HG02840 (cell line): ENCODE results near the gene DDX21.
"Not testable (repeated sequence)": the region's sequence is repeated elsewhere in the genome, so short reads cannot be mapped to it uniquely, and the experiment has no call there.

ENCODE experiments used
- ATAC-seq: cut with Tn5 transposase; IDR thresholded peaks from one replicate; pipeline ENCODE4 v1.9.1; 2021; ENCODE audit warnings: mild to moderate bottlenecking, moderate library complexity, moderate number of reproducible peaks; ENCODE audit not compliant: unreplicated experiment, low FRiP score

DDX21 gene

DNA sequence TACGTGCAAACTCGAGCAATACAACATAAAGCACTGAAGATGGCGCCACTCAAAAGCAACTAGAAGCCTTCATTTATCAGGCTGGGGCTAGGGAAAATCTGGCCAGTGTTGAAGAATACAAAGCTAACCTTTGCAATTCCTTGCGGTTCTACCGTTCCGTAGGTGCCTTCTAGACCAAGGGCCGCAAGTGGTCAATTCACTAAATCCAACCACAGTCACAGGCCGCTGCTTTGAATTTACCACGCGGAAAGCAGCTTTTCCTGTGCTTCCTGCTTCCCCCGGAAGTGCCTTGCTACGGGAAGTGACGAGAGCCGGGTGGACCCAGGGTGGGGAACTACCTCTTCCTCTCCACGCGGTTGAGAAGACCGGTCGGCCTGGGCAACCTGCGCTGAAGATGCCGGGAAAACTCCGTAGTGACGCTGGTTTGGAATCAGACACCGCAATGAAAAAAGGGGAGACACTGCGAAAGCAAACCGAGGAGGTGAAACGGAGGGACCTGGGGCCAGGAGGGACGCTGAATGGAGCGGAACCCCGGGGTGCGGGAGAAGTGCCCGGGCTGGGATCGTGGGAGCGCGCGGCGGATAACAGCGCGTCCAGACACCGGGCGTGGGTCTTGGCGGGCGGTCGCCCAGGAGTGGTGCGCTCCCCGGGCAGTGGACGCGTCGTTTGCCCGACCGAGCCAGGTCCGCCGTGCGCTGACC, at the start of gene DDX21:
DDX21 (plus strand) TSS at position 339 of the 701 bp plus-strand sequence; CDS start at position 395, 56 bp downstream.
- peak; percentile 86 for ATAC-seq

DNA sequence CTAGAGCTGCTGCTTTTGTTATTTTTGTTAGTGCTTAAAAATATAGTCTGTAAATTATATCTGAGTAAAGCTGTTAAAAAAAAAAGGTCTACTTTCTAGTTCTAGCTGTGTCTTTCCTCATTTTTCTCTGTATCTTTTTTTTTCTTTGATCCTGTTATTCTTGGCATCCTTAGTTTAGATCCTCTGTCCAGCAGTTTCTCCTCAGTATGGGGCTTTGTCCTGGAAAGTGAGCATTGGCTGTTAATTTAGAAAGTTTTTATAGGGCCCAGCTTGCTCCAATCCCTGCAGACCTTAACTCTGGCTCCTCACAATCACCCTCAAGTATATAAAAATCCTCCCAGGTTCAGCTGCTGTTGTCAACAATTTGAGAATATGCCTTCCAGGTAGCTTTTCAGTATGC, 31.4 kb upstream of the DDX21 start:
- no peak for ATAC-seq

DNA sequence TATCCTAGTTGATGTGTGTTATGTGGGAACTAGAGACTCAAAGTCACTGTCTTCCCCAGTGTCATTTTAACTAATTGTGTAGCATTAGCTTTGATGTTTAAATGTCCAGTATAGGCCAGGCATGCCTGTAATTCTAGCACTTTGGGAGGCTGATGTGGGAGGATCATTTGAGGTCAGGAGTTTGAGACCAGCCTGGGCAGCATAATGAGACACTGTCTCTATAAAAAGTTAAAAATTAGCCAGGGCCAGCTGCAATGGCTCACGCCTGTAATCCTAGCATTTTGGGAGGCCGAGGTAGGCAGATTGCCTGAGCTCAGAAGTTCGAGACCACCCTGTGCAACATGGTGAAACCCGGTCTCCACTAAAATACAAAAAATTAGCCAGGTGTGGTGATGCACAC, 30.5 kb upstream of the DDX21 start:
- no peak for ATAC-seq

DNA sequence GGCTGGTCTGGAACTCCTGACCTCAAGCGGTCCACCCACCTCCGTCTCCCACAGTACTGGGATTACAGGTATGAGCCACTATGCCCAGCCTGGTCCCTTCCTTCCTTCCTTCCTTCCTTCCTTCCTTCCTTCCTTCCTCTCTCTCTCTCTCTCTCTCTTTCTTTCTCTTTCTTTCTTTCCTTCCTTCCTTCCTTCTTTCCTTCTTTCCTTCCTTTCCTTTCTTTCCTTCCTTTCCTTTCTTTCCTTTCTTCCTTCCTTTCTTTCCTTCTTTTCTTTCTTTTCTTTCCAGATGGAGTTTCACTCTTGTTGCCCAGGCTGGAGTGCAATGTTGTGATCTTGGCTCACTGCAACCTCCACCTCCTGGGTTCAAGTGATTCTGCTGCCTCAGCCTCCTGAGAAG, 26.8 kb upstream of the DDX21 start:
- ATAC-seq, result not testable (repeated sequence)

DNA sequence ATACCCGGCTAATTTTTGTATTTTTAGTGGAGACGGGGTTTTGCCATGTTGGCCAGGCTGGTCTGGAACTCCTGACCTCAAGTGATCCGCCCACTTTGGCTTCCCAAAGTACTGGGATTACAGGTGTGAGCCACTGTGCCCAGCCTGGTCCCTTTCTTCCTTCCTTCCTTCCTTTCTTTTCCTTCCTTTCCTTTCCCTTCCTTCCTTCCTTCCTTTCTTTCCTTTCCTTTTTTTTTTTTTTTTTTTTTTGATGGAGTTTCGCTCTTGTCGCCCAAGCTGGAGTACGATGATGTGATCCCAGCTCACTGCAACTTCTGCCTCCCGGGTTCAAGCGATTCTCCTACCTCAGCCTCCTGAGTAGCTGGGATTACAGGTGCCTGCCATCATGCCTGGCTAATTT, 26.1 kb upstream of the DDX21 start:
- not testable (repeated sequence) for ATAC-seq

DNA sequence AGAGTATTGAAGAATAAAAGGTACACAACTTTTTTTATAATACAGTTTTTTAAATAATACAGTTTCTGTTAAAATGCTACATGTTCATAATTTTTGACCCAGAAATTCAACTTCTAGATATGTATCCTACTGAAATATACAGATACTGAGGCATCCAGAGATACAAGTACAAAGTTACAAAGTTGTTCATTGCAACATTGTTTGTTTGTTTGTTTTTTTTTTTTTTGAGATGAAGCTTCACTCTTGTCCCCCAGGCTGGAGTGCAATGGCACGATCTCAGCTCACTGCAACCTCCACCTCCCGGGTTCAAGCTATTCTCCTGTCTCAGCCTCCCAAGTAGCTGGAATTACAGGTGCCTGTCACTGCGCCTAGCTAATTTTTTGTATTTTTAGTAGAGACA, 23.1 kb upstream of the DDX21 start:
- ATAC-seq, result not testable (repeated sequence)

DNA sequence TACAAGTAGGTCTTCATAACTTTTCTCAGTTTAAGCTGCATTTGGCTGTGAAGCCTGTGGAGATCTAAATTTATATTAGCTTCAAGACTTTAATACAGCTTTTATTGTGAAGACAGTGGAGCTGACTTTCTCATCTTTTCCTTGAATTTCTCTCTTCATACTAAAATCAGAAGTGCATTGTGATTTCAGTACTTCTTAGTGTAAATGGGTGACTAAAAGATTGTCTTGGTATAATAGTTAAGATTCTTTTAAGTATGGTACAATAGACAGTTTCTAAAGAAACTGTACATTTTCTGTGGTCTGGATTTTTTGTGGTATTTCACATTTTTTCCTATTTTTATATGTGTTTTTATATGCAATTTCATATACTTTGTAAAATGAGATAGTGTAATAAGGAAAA, 21.0 kb upstream of the DDX21 start:
- ATAC-seq, result no peak

DNA sequence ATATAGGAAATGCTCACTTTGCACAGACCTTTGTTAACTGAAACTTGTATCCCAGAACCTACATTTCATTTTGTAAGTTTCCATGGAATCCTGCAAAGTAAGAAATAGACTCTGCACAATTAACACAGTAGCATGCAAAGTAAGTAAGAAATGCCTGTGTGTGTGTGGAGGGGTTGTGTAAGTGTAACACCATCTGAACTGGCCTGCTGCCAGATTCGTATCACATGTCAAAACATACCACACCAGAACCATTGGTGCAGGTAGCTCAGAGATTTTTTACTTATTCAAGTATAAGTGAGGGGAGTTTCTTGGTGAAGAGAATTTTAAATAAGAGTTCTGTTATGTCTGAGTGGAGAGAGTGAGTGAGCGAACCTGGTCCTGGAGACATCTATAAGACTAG, 17.9 kb upstream of the DDX21 start:
- no peak for ATAC-seq

DNA sequence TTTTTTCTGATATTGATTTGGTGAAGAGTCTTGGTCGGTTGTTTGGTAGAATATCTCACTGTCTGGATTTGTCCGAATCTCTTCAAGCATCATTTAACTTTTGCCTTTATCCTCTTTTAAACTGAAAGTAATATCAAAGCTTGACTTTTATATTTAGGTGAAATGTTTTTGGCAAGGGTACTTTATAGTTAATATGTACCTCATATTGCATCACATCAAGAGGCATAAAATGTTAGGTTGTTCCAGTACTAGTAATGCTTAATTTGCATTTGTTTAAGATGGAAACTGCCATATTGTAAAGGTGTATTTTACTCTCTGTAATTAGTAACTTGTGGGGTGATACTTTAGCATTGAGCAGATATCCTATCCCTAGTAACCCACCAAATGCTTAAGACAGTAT, 17.1 kb upstream of the DDX21 start:
- ATAC-seq, result no peak

DNA sequence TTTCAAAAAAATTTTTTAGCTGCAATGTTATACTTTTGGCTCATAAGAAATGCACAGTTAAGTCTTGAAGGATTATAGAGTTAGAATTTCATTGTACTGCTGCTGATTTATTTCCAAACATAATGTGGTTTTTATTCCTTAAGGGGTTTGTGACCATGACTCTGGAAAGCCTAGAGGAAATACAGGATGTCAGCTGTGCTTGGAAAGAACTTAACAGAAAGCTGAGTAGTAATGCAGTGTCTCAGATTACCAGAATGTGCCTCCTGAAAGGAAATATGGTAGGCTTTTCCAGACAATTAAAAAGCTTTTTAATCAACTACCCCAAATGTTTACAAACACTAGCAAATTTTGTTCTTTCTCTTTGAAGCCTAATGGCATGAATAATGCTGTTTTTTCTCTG, 15.1 kb upstream of the DDX21 start:
- not testable (repeated sequence) for ATAC-seq

DNA sequence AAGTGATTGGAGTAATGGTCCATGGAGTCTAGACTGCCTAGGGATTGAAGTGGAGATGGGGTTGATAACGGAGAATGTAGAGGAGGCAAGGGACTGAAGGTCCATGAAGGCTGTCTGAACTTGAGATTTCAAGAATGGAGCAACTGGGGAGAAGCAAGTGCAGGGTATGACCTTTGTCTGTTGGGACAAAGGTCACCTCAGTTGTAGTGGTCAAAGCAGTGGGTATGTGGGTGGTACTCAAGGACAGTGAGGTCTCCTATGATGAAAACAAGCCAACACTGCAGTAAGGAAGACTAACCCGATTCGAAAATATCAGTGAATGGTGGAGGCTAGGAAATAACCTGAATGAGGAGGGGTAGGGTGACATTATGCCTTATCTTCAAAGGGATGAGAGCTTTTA, 5.4 kb upstream of the DDX21 start:
- ATAC-seq, result no peak

DNA sequence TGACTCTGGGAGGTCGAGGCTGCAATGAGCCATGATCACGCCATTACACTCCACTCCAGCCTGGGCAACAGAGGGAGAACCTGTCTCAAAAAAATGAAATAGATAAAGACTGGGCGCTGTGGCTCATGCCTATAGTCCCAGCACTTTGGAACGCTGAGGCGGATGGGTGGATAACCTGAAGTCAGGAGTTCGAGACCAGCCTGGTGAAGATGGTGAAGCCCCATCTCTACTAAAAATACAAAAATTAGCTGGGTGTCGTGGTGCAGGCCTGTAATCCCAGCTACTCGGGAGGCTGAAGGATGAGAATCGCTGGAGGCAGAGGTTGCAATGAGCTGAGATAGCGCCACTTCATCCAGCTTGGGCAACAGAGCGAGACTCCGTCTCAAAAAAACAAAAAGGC, 1.1 kb upstream of the DDX21 start:
- no peak for ATAC-seq

DNA sequence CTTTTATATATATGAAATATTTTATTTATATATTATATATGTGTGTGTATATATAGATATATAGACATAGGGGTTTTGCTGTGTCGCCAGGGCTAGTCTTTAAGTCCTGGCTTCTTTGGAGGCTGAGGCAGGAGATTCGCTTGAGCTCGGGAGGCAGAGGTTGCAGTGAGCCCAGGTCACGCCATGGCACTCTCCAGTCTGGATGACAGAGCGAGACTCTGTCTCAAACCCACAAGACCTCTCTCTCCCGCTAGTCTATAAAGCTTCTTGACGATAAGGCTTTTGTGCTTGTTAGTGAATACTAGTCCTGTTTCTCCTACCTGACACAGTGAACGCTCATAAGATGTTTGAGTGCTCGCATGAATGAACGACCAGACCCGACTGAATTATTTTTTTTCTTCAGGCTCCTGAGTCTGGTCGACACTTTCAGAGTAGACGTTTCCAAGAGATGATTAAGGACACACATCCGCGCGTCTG, 577 bp upstream of the DDX21 start:
- no peak for ATAC-seq

DNA sequence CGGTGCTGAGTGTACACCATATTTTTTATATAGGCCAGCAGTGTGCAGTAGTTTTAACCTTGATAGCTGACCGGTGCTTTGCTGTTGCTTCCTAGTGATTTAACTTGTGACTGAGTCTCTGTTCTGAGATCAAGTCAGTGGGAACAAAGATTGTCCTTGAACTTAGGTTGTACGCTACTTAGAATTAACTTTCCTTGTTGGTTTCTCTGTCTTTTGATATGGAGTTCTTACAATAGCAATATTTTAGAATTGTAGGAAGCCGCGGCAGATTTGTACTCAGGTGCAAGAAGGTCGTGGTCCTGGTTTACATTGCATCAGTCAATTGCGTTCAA, 1.3 kb downstream of the DDX21 start:
- ATAC-seq, result no peak

DNA sequence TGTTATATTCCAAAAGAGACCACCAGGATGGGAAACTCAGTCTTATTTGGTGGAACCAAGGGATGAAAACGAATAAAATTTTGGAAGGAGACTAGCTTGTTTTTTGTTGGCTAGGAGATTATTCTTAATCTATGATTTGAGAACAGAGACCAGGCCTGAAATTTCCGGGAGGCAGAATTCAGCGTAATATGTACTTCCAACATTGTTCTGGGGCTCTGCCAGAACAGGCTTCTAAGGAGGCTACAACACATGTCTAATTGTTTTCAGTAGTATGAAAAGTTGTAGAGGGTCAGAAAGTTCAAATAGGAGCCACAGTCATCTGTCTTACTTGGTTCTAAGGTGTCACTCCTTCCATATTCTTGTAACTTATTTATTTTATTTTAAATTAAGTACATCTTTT, 1.7 kb downstream of the DDX21 start:
- no peak for ATAC-seq

DNA sequence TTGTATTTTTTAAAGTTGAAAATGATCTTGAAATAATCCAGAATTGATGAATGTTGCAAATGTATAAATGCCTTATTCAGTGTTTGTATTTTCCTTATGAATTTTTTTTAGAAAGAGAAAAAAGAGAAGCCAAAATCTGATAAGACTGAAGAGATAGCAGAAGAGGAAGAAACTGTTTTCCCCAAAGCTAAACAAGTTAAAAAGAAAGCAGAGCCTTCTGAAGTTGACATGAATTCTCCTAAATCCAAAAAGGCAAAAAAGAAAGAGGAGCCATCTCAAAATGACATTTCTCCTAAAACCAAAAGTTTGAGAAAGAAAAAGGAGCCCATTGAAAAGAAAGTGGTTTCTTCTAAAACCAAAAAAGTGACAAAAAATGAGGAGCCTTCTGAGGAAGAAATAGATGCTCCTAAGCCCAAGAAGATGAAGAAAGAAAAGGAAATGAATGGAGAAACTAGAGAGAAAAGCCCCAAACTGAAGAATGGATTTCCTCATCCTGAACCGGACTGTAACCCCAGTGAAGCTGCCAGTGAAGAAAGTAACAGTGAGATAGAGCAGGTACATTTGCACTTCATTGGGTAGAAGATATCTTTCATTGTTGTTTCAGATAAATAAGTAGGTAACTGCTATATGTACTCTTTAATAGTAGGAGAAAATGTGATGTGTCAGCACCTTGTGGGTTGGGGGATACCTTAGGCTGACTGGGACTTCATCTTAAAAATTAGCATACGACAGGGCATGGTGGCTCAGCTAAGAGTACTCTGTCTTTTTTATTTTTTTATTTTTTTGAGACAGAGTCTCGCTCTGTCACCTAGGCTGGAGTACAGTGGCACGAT, 3.9 kb downstream of the DDX21 start:
- ATAC-seq, result no peak

DNA sequence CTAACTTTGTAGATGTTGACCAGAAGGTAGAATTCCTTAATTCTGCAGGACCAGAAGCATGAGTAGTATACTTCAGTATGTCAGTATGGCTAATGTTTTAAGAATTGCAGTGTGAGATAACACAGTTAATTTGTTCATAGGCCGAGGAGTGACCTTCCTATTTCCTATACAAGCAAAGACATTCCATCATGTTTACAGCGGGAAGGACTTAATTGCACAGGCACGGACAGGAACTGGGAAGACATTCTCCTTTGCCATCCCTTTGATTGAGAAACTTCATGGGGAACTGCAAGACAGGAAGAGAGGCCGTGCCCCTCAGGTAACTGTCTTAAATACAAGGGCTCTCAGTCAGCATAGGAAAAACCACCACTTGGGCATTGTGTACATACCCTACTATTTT, 7.2 kb downstream of the DDX21 start:
- ATAC-seq, result no peak

DNA sequence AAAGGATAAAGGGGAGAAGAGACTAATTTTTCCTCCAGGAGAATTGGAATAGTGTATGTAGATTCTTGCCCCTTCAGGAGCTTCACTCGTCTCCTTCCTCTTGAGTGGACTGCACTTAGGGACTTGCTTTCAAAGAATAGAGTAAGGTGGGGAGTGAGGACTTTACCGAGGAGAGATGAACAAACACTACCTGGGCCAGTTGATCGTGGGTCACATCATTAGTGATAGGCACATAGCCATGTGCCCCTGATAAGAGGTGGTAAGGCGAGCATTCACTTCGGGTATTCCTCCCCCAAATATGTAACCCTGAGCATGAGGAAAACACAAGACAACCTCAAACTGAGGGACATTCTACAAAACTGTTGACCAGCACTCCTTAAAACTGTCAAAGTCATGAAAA, 18.0 kb downstream of the DDX21 start:
- ATAC-seq, result no peak

DNA sequence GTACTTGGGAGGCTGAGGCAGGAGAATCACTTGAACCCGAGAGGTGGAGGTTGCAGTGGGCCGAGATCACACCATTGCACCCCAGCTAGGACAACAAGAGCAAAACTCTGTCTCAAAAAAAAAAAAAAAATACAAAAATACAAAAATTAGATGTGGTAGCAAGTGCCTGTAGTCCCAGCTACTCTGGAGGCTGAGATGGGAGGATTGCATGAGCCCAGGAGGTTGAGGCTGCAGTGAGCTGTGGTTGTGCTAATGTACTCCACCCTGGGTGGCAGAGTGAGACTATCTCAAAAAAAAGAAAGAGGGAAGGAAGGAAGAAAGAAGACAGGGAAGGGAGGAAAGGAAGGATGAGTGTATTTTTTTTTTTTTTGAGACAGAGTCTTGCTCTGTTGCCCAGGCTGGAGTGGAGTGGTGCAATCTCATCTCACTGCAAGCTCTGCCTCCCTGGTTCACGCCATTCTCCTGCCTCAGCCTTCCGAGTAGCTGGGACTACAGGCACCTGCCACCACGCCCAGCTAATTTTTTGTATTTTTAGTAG, 20.0 kb downstream of the DDX21 start:
- ATAC-seq, result not testable (repeated sequence)

DNA sequence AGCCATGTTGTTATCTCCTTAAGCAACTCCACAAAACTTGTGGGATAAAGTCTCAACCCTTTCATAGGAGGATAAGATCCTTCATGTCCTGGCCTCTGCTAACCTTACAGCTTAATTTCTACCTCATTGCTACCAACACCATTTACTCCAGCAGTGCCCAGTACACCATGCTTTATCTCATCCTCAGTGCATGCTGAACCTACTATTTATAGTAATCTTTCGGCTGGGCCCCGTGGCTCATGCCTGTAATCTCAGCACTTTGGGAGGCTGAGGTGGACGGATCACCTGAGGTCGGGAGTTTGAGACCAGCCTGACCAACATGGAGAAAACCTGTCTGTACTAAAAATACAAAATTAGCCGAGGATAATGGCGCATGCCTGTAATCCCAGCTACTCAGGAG, 23.8 kb downstream of the DDX21 start:
- not testable (repeated sequence) for ATAC-seq

DNA sequence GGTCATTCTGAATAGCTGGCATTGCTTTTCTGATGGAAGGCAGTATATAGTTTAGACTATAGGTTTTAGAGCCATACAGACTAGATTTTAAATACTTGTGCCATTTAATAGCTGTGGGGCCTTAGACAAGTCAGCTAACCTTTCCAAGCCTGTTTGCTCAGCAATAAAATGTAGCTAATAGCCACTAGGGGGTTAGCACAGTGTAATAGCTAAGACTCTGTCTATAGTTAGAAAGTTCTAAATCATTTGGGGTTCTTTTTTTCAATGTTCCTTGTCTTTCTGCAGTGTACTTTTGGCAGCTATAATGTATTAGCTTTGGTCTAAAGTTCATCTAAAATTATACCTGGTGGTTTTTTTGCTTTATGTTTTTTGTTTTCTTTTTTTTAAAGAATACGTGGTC, 25.1 kb downstream of the DDX21 start:
- no peak for ATAC-seq

DNA sequence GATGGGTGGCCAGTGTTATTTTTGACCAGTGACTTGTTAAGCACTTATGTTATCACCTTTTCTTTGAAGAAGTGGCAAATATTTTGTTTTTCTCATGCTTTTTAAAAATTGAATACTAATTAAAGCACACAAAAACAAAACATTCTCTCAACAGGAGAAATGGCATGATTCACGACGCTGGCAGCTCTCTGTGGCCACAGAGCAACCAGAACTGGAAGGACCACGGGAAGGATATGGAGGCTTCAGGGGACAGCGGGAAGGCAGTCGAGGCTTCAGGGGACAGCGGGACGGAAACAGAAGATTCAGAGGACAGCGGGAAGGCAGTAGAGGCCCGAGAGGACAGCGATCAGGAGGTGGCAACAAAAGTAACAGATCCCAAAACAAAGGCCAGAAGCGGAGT, 26.4 kb downstream of the DDX21 start:
- ATAC-seq, result no peak
